SHP77 (cell line): ENCODE results near the gene PLXDC2.

Experiments used
- DNase-seq, 2 experiments: peaks; one replicate each; lab custom pipeline; 2025; lab: John Stamatoyannopoulos, UW

PLXDC2 gene

GRCh38 chr10:20276127-20276979 lies 460.1 kb downstream of the PLXDC2 start:
- peak; percentile 33 to 44 for DNase-seq

DNA sequence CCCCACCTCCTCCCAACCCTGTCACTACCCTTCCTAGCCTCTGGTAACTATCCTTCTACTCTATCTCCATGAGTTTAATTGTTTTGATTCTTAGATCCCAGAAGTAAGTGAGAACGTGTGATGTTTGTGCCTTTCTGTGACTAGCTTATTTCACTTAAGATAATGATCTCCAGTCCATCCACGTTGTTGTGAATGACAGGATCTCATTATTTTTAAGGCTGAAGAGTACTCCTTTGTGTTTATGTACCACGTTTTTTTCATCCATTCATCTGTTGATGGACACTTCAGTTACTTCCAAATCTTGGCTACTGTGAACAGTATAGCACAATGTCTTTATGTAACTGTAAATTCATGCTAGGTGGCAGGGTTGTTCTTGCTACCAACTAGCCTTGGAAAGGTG lies 461.6 kb downstream of the PLXDC2 start:
- no peak for DNase-seq

- no peak for DNase-seq
These were observed 465.3 kb downstream of the PLXDC2 start for GRCh38 chr10:20281579-20281978.

GRCh38 chr10:20287586-20287985 lies 471.4 kb downstream of the PLXDC2 start:
- DNase-seq: no peak

DNA sequence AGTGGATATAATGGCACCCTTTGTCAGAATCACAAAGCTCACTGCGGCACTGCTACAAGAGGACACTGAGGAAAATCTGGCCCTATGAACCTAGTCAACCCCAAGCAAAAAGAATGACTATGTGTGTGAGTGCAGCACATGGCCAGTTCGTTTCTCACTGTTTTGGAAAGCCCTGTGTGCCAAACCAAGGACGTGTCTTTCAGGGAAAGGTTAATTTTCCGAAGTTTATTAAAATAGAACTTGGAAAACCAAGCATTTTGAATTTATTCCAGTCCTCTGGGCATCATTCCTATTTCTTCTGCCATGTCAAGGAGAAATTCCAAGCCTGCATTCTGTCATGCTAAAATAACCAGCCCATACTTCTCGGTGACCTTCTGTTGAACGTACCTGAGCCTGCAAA lies 471.8 kb downstream of the PLXDC2 start:
- DNase-seq: no peak

DNA sequence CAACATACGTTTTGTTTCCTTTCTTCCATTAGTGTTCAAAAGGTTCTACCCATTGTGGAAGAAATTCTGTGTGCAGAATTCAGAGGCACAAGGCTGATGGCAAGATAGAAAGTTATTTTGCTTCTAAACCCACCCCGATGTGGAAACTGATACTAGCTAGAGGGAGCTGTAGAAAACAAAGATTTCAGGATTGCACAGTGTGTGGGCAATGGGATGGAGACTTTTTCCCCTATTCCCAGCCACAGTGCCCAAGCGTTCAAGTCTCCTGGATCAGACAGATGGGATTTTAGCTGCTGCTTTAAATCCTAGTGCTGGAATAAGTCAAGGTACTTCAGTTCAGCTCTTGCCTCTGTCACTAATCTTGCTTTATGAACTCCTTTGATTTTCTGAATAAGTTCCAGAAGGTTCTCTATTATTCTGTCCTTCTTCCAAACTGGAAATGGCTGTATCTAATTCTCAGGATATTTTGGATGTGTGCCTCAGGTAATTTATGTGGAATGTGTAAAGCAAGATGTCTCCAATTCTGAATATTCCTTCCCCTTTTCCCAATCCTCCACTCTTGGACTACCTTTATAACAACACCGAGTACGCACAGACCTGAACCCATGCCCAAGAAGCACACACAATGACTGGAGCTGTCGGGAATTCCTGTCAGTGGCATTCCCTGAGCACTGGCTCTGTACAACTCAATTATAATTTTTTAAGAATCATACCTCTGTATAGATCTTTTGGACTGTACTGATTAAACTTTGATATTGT lies 473.0 kb downstream of the PLXDC2 start:
- DNase-seq: no peak

GRCh38 chr10:20298417-20298816 lies 482.2 kb downstream of the PLXDC2 start:
- DNase-seq: no peak

- DNase-seq: no peak
These were observed 483.0 kb downstream of the PLXDC2 start for GRCh38 chr10:20299034-20299736.

GRCh38 chr10:20300735-20301134 lies 484.5 kb downstream of the PLXDC2 start:
- no peak for DNase-seq

DNA sequence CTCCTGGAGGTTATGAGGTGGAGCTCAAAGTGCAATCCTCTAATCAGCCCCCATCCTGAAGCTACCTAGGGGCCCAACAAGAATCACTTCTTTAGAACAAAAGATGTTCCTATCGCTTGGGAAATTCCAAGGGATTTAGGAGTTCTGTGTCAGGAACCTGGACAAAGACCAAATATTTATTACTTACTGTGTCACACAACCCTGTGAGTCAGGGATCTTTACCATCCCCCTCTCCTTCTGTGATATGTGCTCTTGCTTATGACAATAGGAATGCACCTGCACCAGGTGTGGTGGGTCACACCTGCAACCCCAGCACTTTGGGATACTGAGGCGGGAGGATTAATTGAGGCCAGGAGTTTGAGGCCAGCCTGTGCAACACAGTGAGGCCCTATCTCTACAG lies 485.8 kb downstream of the PLXDC2 start:
- DNase-seq: no peak

GRCh38 chr10:20303453-20304152 lies 487.4 kb downstream of the PLXDC2 start:
- DNase-seq: no peak

DNA sequence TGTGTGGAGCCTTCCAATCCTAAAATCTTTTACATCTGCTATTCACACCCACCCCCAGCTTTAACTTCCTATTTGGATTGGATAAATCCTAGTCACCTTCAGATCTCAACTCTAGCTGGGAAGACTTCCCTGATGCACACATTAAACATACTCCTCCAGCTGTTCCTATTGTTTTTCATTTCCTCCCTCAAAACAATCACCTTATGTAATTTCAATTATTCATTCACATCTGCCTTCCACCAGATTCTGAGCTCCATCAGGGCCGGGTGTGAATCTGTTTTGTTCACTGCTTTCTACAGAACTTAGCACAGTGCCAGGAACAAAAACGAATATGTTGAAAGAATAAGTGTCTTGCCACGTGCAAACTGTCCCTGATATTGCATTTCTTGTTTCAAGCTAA lies 497.4 kb downstream of the PLXDC2 start:
- DNase-seq: no peak

DNA sequence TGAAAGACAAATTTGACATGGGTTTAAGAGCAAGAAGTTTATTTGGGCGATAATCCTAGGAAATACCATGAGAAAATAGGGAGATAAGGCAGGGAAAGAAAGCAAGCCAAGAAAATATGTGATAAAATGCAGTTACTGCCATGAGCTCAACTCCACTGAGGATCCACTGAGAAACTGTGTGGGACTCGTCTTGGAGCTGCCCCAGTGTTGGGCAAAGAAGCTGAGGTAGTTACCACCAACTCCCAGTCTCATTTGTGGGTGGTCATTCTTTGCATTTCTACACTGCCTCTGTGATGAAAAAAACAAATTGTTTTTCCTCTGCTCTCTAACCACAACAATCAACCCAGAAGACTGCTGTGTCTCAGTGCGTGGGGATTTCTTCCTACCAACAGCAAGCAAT lies 498.2 kb downstream of the PLXDC2 start:
- DNase-seq: no peak

DNA sequence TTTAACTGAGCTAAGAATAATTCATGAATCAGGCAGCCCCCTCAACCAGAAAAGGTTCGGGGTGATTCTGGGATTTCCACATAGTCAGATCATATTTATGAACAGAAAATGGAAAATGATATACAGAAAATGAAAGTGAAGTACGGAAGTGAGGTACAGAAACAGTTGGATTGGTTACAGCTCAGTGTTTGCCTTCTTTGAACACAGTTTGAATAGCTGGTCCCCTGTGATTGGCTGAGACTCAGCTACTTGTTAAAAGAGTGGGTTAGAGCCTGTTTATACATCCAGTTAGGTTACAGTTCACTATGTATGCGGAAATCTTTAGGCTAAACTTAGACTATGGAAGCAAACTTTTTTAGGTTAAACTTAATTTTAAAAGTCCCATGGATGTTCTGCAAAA lies 511.7 kb downstream of the PLXDC2 start:
- DNase-seq: no peak

GRCh38 chr10:20330246-20330645 lies 514.0 kb downstream of the PLXDC2 start:
- no peak for DNase-seq

GRCh38 chr10:20334559-20334958 lies 518.3 kb downstream of the PLXDC2 start:
- no peak for DNase-seq
